HG03565 (cell line): Measurements from ENCODE around the gene DDX5.
"Not testable (repeated sequence)": the region's sequence is repeated elsewhere in the genome, so short reads cannot be mapped to it uniquely, and the experiment has no call there.

Source experiments
- ATAC-seq: cut with Tn5 transposase; IDR thresholded peaks from one replicate; pipeline ENCODE4 v1.9.1; 2021; ENCODE audit warnings: mild to moderate bottlenecking, moderate library complexity; ENCODE audit not compliant: unreplicated experiment

The DDX5 gene

DNA sequence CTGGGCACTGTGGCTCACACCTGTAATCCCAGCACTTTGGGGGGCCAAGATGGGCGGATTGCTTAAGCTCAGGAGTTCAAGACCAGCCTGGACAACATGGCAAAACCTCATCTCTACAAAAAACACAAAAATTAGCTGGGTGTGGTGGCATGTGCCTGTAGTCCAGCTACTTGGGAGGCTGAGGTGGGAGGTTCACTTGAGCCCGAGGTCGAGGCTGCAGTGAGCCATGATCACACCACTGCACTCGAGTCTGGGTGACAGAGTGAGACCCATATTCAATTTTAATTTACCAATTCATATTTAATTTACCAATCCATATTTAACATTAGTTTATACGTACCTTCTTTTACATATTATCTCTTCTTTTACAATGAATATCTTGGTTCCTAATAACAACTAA is 10.8 kb downstream of the DDX5 start:
- not testable (repeated sequence) for ATAC-seq

DNA sequence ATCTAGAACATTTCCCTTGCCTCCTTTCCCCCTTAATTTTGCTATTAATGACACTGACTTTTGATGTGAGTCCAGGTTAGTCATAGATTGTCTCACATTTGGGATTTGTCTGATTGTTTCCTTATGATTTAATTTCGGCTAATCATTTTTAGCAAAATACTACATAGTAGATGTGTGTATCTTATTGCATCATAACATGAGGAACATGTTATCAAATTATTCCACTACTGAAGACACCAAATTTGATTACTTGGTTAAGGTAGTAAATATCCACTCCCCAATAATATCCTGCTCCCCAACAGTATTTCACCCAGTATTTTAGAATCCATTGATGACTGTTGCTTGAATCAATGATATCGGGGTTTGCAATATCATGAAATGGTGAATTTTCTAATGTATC is 12.0 kb downstream of the DDX5 start:
- ATAC-seq, result no peak

DNA sequence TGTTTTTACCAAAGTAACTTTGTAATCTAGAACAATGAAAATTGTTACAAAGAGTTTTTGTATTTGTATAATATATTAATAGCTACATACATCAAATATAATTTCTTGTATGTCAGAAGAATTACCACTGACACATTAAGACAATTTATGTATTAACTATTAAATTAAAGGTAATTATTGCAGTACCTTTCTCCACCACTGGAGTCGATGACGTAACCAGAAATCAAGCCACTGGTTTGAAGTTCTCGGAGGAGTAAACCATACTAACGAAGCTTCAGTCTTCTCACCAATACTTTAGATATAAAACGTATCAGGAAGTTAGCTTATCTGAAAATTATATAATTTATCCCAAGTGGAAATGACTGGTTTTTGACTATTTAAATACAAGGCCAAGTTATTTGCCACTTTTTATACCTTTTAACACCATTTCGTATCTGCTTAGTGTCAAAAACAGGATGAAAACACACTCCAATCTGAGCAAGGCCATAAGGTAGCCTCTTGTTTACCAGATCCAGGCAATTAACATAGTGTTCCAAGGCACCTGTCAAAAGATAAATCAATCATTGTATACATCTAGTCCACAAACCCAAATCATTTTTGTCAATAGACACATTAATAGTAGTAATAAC is 13.5 kb downstream of the DDX5 start:
- ATAC-seq, result no peak

DNA sequence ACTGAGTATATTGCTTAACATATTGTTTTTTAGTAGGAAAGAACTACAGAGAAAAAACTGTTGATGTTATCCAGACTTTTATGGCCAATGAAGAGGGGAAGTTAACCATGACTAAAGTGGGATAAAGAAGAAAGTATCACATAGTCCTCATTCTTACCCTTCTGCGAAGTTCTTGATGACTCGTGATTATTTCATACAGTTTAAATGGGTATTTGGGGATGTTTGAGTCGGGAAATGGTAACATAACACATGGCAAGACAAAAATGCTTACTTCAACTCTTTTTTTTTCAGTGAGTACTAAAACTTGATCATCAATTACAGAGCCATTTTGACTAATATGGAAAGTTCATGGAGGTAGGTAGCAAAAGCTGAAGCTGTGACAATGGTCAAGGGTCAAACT is 14.1 kb downstream of the DDX5 start:
- ATAC-seq, result no peak

DNA sequence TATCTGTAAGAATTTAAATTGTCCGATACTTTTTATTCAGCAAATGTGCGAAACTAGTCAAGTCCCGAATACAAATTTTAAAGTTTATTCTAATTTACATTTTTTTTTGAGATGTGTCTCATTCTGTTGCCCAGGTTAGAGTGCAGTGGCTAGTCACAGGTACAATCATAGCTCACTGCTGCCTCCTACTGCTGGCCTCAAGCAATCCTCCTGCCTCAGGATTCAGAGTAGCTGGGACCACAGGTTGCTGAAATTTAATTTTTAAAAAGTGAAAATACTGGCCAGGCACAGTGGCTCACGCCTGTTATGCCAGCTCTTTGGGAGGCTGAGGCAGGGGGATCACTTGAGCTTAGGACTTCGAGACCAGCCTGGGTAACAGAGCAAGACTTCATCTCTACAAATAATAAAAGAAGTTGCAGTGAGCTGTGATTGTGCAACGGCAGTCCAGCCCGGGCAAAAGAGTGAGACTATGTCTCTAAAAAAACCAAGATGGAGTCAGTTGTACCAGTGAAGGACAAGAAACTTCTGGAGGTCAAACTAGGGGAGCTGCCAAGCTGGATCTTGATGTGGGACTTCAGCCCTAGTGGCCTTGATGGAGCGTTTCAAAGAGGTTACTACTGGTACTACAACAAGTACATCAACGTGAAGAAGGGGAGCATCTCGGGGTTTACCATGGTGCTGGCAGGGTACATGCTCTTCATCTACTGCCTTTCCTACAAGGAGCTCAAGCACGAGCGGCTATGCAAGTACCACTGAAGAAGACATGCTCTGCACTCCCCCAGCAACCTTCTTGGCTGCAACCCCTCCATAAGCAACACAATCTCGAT is 14.8 kb downstream of the DDX5 start:
- no peak for ATAC-seq

DNA sequence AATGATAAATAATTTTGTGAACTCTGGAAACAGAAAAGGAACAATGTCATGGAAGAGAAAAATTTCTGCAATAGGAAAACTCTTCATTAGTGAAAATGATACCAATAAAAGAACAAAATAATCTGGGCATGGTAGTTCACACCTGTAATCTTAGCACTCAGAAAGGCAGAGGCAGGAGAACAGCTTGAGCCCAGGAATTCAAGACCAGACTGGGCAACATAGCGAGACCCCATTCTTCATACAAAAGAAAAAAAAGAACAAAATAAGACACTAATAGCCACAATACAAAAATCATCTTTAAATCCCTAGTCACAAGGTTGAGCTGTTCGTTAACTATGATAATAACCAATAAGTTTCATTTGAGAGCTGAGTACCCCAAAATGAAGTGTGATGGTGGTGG is 17.8 kb downstream of the DDX5 start:
- no peak for ATAC-seq

DNA sequence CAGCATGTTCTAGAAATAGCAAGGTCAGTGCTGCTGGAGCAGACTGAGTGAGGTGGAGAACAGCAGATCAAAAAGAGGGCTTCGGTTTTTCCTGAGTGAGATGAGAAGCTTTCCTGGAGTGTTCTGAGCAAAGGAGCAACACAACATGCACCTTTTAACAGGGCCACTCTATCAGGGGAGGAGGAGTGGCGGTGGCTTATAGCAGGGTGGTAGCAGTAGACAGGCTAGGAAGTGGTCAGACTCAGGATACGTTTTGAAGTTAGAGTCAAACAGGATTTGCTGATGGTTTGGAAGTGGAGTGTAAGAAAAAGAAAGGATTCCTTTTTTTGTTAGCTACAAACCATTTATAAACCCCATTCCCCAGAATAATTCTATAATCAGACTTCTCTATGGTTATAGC is 21.7 kb downstream of the DDX5 start:
- ATAC-seq, result no peak

DNA sequence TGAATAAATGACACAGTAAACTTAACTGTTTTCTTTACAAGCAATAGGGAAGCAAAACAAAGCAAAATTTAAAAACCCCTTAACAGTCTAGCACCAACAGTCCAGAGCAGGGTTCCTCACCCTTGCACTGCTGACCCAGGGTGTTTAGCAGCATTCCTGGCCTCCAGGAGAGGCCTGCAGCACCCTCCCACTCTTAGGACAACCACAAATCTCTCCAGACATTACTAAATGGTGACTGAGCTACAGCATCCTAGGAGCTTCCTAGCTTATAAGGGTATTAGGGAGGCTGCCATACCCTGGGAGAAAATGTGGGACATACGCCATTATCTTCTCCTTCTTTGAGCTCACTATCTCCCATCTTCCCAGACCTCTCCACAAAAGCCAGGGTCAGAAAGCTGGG is 25.1 kb downstream of the DDX5 start:
- no peak for ATAC-seq

DNA sequence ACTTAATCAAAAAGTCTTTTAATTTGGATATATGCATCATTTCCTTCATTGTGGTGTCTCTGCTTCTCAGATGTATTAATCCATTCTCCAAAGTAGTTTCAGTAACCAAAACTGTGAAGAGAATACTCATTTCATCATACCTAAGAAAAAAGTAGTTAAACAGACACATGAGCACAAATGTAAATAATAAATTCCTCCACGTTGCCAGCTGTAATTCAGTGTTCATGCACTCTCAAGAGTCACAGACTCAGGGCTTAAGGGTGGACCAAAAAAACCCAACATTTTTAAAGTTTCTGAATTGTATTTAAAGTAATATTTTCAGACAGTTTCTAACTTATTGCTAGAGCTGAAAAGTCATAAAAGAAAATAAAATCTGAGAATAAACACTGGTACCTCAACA is 28.2 kb downstream of the DDX5 start:
- ATAC-seq, result no peak

DNA sequence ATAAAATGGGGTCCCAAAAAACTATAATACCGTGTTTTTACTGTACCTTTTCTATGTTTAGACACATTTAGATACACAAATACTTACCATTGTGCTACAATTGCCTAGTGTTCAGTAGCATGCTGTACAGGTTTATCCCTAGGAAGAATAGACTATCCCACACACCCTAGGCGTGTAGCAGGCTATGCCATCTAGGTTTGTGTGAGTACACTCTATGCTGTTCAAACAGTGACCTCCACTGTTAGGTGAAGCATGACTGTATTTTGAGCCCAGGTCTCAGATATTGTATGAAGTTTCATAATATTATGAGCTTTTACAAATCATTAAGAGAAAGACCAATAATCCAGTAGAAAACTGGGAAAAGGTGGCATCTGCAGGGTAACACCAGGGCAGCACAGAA is 33.5 kb downstream of the DDX5 start:
- no peak for ATAC-seq

DNA sequence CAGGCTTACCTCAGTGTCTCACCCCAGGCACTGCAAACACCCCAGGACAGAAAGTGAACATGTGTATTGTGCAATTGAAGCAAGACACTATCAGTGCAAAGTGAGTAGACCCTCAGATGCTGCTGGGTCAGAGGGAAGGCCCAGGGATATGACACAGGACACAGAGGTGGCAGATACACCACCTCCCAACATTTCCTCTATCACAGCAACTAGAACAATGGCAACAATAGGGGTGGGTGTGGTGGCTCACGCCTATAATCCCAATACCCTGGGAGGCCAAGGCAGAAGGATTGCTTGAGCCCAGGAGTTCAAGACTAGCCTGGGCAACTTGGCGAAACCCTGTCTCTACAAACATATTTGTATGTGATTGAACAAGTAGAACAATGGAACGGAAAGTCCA is 34.6 kb downstream of the DDX5 start:
- ATAC-seq, result no peak

DNA sequence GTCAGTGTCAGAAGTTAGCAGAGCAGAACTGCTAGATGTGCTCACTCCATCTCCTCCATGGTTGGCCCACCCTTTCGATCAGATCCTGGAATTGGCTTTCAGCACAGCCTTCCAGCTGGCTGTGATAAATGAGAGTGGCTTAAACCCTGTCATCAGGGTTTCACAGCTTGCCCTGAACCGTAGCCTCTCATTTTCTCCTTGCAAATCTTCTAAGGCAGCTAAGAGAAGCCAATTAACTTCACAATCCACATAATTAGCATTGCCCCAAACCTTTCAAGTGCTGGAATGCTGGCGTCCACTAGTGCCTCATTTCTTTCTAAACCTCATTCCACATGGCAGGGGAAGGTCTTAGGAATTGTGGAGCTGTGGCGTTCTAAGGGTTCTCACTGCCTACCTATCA is 35.5 kb downstream of the DDX5 start:
- no peak for ATAC-seq

DNA sequence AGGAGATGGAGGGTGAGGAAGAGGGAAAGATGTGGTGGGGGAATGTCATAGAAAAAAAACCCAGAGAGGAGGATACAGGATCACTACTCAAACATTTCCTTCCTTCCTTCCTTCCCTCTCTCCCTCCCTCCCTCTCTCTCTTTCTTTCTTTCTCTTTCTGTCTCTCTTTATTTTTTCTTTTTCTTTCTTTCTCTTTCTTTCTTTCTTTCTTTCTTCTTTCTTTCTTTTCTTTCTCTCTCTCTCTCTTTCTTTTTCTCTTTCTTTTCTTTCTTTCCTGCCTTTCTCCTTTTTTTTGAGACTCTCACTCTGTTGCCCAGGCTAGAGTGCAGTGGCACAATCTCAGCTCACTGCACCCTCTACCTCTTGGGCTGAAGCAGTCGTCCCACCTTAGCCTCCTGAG is 39.3 kb downstream of the DDX5 start:
- ATAC-seq, result not testable (repeated sequence)

DNA sequence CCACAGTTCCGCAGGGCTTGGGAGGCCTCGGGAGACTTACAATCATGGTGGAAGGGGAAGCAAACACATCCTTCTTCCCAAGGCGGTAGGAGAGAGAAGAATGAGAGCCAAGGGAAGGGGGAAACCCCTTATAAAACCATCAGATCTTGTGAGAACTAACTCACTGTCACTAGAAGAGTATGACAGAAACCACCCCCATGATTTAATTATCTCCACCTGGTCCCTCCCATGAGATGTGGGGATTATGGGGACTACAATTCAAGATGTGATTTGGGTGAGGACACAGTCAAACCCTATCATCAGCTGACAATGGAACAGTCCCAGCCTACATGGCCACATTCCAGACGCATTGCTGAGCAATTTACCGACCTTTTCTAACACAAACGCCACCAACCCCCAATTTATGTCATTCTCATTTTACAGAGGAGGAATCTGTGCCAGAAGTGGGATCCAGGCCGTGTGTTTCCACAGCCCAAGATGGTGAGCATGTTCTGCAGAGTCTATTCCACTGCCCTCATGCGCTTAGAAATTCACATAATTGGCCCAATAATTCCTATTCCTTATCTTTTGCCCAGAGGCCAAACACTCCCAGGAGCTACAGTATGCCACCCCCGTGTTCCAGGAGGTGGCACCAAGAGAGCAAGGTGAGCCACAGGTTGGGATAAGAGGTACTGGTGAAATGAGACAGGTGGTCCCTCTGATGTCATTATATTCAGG is 39.9 kb downstream of the DDX5 start:
- no peak for ATAC-seq

DNA sequence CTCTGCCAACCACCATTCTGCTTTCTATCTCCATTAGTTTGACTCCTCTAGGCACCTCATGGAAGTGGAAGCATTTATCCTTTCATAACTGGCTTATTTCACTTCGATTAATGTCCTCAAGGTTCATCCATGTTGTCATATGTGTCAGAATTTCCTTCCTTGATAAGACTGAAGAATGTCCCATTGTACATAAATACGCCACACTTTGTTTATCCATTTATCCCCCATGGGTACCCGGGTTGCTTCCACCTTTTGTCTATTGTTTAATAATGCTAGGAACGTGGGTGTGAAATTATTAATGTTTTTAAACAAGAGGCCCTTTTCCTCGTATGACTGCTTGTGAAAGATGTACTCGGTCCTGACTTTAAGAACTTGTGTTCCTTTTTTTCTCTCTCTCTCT is 44.3 kb downstream of the DDX5 start:
- ATAC-seq, result no peak

DNA sequence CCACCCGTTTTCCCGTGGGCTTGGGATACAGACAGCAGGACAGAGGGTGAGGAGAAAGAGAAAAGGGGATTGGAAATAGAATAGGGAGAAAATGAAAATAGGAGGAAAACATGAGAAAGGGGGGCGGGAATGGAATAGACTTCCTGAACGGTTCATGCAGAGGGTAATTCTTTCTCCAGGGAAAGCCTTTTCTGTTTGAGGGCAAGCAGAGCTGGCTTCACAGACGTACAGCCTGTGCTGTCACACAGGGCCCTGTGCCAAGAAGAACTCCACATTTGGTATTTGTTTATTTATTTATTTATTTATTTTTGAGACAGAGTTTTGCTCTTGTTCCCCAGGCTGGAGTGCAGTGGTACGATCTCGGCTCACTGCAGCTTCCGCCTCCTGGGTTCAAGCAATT is 45.1 kb downstream of the DDX5 start:
- ATAC-seq, result no peak

DNA sequence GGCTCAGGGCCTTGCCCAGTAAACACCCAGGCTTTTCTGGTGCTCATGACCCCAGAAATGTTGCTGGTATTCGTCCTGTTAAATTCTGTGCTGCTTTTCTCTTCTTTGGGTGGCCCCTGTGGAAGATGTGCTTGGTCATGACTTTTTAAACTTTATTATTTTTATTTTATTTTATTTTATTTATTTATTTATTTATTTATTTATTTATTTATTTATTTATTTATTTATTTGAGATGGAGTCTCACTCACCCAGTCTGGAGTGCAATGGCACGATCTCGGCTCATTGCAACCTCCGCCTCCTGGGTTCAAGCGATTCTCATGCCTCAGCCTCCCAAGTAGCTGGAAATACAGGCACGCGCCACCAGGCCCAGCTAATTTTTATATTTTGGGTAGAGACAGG is 46.3 kb downstream of the DDX5 start:
- ATAC-seq, result not testable (repeated sequence)

DNA sequence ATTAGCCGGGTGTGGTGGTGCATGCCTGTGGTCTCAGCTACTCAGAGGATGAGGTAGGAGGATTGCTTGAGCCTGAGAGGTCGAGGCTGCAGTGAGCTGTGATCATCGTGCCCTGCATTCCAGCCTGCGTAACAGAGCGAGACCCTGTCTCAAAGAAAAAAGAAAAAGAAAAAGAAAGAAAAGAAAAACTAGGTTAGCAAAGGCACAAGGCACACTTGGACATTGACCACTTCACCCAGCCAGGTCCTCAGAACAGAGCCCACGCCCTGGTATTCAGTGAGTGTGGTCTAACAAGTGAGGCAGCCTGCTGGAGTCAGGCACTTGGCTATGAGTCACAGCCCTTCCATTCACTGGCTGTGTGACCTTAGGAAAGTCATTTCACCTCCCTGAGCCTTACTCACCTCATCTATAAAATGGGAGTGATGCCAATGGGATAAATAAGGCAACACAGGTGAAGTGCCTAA is 46.8 kb downstream of the DDX5 start:
- ATAC-seq, result no peak

DNA sequence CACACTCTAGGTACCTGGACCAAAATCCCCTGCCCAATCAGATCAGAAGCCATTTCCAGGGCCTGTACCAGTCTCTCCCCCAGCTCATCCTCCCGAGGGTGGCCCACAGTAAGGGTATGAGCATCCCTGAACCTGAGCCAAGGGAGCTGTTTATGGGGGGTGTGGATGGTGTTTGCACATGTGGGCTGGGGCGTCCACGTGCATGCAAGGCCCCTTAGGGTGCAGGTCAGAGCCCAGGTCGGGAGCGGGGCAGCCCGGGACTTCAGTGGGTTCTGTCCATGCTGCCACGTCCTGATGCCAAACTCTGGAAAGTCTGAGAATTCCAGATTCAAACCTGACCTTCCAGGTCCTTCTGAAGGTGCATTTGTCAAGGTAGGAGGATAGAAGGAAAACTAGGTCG is 47.3 kb downstream of the DDX5 start:
- no peak for ATAC-seq

DNA sequence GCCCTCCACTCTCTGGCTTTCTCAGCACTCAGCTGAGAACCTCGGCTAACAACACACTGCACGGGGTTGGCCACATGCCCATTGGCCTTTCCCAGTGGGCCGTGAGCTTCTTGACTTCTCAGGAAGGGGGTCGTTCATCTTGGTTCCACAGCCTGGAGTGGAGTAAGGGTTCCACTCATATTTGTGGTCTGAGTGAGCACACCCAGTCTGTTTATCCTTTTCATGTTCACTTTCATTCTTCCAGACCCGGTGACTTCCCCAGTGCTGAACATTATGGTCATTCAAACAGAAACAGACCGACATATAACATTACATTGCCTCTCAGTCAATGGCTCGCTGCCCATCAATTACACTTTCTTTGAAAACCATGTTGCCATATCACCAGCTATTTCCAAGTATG is 48.9 kb downstream of the DDX5 start:
- ATAC-seq, result no peak

DNA sequence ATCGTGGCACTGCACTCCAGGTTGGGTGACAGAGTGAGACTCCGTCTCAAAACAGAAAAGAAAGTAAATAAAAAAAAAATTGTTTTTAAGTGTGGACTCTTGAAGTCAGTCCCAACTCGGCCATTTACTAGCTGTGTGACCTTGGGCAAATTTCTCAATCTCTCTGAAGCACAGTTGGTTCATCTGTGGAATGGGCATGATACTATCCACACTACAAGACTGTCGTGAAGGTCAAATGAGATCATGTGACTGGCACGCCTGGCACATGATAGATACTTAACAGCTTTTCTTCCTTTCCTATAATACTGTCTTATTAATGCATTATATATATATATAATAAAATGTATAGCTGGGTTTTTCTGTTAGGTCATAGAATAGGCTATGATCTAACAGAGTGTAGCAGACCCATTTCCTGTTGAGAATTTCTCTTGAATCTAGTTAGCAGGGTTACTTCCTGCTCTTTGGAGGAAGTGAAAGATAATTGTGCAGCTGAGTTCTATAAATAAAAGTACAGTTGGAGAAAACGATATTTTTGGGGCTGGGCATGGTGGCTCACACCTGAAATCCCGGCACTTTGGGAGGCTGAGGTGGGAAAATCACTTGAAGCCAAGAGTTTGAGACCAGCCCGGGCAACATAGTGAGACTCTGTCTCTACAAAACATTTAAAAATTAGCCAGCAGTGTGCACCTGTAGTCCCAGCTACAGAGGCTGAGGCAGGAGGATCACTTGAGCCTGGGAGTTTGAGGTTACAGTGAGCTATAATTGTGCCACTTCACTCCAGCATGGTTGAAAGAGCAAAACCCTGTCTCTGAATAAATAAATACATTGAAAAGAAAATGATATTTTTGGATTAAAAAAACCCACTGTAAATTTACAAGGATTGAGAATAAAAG is 49.9 kb downstream of the DDX5 start:
- no peak for ATAC-seq
